Measurements from ENCODE around the gene DCUN1D1. TPM values are rescaled to one million over a fixed set of nuclear protein-coding genes. Genes with fewer than 3 reads are reported as not detected.

Gene DCUN1D1
- total RNA-seq, 4 donors from 2014 or later = 33.6 to 52.8 (median 35.0) TPM

- no peaks in the 10 kb centered on the region for H3K36me3 ChIP-seq
Measured at GRCh38 chr3:182895513-182896112, 84.7 kb downstream of the DCUN1D1 start.

GRCh38 chr3:182892226-182892625, 88.1 kb downstream of the DCUN1D1 start:
- Histone ChIP-seq H3K27me3 (no peaks in the 10 kb centered on the region), H3K4me3 (replicated peaks in 1 of 3) (no peak overlapping the region), H3K9me3 (no peaks in the 10 kb centered on the region), H3K27ac (no peak overlapping the region), H3K36me3 (peaks cover 0 to 8% of the 10 kb centered on the region in 2 donors), H3K4me1 (no peaks in the 10 kb centered on the region)
- 94 to 96% methylated on average over 4 of the region's 4 CpGs for WGBS, 2 donors
- intact Hi-C loops (cut with DNase I) = no loop called here
- no peak for DNase-seq
- TF ChIP-seq CTCF (IDR thresholded peaks at IDR 0.05) (no peak), POLR2A (IDR thresholded peaks at IDR 0.05) (no peak)

More at GRCh38 chr3:182895513-182896112, 84.7 kb downstream of the DCUN1D1 start:
- no peaks in the 10 kb centered on the region for H3K9me3 ChIP-seq
- no peak for TF ChIP-seq CTCF (IDR thresholded peaks at IDR 0.05)
- no peak for TF ChIP-seq POLR2A (IDR thresholded peaks at IDR 0.05)
- H3K27ac ChIP-seq = no peak overlapping the region
- intact Hi-C loops (cut with DNase I) = no loop called here
- DNase-seq = no peak
- no peak overlapping the region for H3K4me3 ChIP-seq (replicated peaks in 1 of 3)
- no peaks in the 10 kb centered on the region for H3K27me3 ChIP-seq
- WGBS, 2 donors = 84 to 90% methylated on average over 8 of the region's 8 CpGs
- no peaks in the 10 kb centered on the region for H3K4me1 ChIP-seq

GRCh38 chr3:182891364-182891763, 89.0 kb downstream of the DCUN1D1 start:
- no peak for TF ChIP-seq POLR2A (IDR thresholded peaks at IDR 0.05)
- TF ChIP-seq CTCF (IDR thresholded peaks at IDR 0.05) = no peak
- Histone ChIP-seq H3K27me3 (no peaks in the 10 kb centered on the region), H3K4me1 (no peaks in the 10 kb centered on the region), H3K36me3 (peaks cover 0 to 8% of the 10 kb centered on the region in 2 donors), H3K4me3 (replicated peaks in 1 of 3) (no peak overlapping the region), H3K9me3 (no peaks in the 10 kb centered on the region), H3K27ac (no peak overlapping the region)
- 97 to 99% methylated on average over 1 of the region's 1 CpG for WGBS, 2 donors
- no peak for DNase-seq
- intact Hi-C loops (cut with DNase I) = no loop called here

GRCh38 chr3:182889948-182890629, 90.2 kb downstream of the DCUN1D1 start:
- H3K4me1 ChIP-seq = no peaks in the 10 kb centered on the region
- no peaks in the 10 kb centered on the region for H3K27me3 ChIP-seq
- H3K9me3 ChIP-seq = no peaks in the 10 kb centered on the region
- H3K36me3 ChIP-seq = peaks cover 0 to 8% of the 10 kb centered on the region in 2 donors
- no peak overlapping the region for H3K27ac ChIP-seq
- no peak overlapping the region for H3K4me3 ChIP-seq (replicated peaks in 1 of 3)
- no peak for TF ChIP-seq POLR2A (IDR thresholded peaks at IDR 0.05)
- TF ChIP-seq CTCF (IDR thresholded peaks at IDR 0.05) = no peak
- WGBS, 2 donors = 86 to 88% methylated on average over 3 of the region's 3 CpGs
- no peak for DNase-seq
- intact Hi-C loops (cut with DNase I) = no loop called here

Other genes starting within 250 kb of the DCUN1D1 start
- gene ATP11B, start 187.0 kb downstream of the DCUN1D1 start, total RNA-seq = 10 to 100 TPM; 53.1 to 69.9 (median 61.1) TPM
- gene MCCC1, start 119.0 kb upstream of the DCUN1D1 start, total RNA-seq = 10 to 100 TPM; 32.9 to 59.6 (median 46.3) TPM
- gene LAMP3, start 182.2 kb upstream of the DCUN1D1 start, total RNA-seq = 1 to 10 TPM in 2 of 4 donors, under 1 TPM in 2; 0.67 to 1.5 (median 1.0) TPM

Measured in thyroid gland (tissue), 4 donors.